Muscle of leg (tissue), 16 donors: ENCODE measurements around the gene TMEM182. TPM values are rescaled to one million over a fixed set of nuclear protein-coding genes. Genes with fewer than 3 reads are reported as not detected.
A peak's percentile ranks its signal among the peaks of the same experiment; 100 is the strongest.

Experiments
- DNase-seq: peaks from one replicate; pipeline ENCODE4 v3.0.0; 2013
- H3K27ac ChIP-seq: one replicate; pipeline ENCODE4 v1.5.1; 2013; ENCODE audit warnings: mild to moderate bottlenecking, low read length, control low read depth
- H3K27me3 ChIP-seq: one replicate; pipeline ENCODE4 v1.6.1; 2013; ENCODE audit warnings: low read length; ENCODE audit not compliant: control insufficient read depth, insufficient read depth
- H3K36me3 ChIP-seq: one replicate; pipeline ENCODE4 v1.6.1; 2013; ENCODE audit warnings: low read length; ENCODE audit not compliant: control insufficient read depth, insufficient read depth
- H3K4me1 ChIP-seq: one replicate; pipeline ENCODE4 v1.6.1; 2013; ENCODE audit warnings: low read length; ENCODE audit not compliant: control insufficient read depth, insufficient read depth
- H3K4me3 ChIP-seq: one replicate; pipeline ENCODE4 v1.5.1; 2013; ENCODE audit warnings: low read length, control low read depth
- H3K9me3 ChIP-seq: replicated peaks from 2 replicates; pipeline ENCODE4 v1.6.1; 2013; ENCODE audit warnings: low read depth, low read length; ENCODE audit not compliant: control insufficient read depth
- WGBS: methylation state at CpG from one replicate; pipeline ENCODE4 v1.1.5; 2013; ENCODE audit warnings: missing lambda C conversion rate; ENCODE audit not compliant: insufficient coverage; 5-methylcytosine and 5-hydroxymethylcytosine counted together
- long read RNA-seq, 11 donors: transcript quantifications; one replicate each; lab custom pipeline, GENCODE V29; 2026
- polyA plus RNA-seq, 8 donors: library from polyadenylated mRNA; unstranded; fragments of 120-200 nt; gene quantifications; one replicate each; pipeline versions ENCODE4 v1.2.1 to v1.2.3, GENCODE V29; 2013; ENCODE audit warnings: inconsistent platforms in 1 of 8, low replicate concordance in 1 of 8; ENCODE audit not compliant: insufficient read length in 8 of 8, insufficient read depth in 1 of 8
- total RNA-seq: library from RNA; stranded (reverse); fragments of 120-200 nt; gene quantifications from one replicate; pipeline ENCODE4 v1.2.4, GENCODE V29; 2013

TMEM182 gene
- total RNA-seq (111 TPM), polyA plus RNA-seq (100 to 1,000 TPM in 7 of 8 donors, 10 to 100 TPM in 1; 90.4 to 171 (median 132) TPM)
- long read RNA-seq, donor 1, transcript TMEM182-202 (5 exons, 3,112 nt): minor isoform, 11 of 101 reads
- long read RNA-seq, donor 1, transcript TMEM182-207 (2 exons, 1,804 nt): minor isoform, 29 of 101 reads
- long read RNA-seq, donor 1, transcript TMEM182-203 (5 exons, 3,593 nt): major isoform, 48 of 101 reads
- long read RNA-seq, donor 1, partial matches to known transcripts: 13 of 101 reads
- long read RNA-seq, donor 1, other reads (novel, unspliced or antisense): 0 of 101 reads
- long read RNA-seq, donor 2, partial matches to known transcripts: 0 of 5 reads
- long read RNA-seq, donor 2, other reads (novel, unspliced or antisense): 0 of 5 reads
- long read RNA-seq, donor 3, transcript TMEM182-202 (5 exons, 3,112 nt): minor isoform, 9 of 374 reads
- long read RNA-seq, donor 3, transcript TMEM182-207 (2 exons, 1,804 nt): minor isoform, 61 of 374 reads
- long read RNA-seq, donor 3, transcript TMEM182-203 (5 exons, 3,593 nt): major isoform, 187 of 374 reads
- long read RNA-seq, donor 3, partial matches to known transcripts: 89 of 374 reads
- long read RNA-seq, donor 3, other reads (novel, unspliced or antisense): 27 of 374 reads
- long read RNA-seq, donor 4, transcript TMEM182-203 (5 exons, 3,593 nt): major isoform, 36 of 93 reads
- long read RNA-seq, donor 4, transcript TMEM182-202 (5 exons, 3,112 nt): minor isoform, 5 of 93 reads
- long read RNA-seq, donor 4, transcript TMEM182-207 (2 exons, 1,804 nt): minor isoform, 25 of 93 reads
- long read RNA-seq, donor 4, partial matches to known transcripts: 27 of 93 reads
- long read RNA-seq, donor 4, other reads (novel, unspliced or antisense): 0 of 93 reads
- long read RNA-seq, donor 5, transcript TMEM182-203 (5 exons, 3,593 nt): major isoform, 142 of 300 reads
- long read RNA-seq, donor 5, transcript TMEM182-207 (2 exons, 1,804 nt): minor isoform, 58 of 300 reads
- long read RNA-seq, donor 5, transcript TMEM182-202 (5 exons, 3,112 nt): minor isoform, 14 of 300 reads
- long read RNA-seq, donor 5, partial matches to known transcripts: 62 of 300 reads
- long read RNA-seq, donor 5, other reads (novel, unspliced or antisense): 20 of 300 reads
- long read RNA-seq, donor 6, transcript TMEM182-207 (2 exons, 1,804 nt): minor isoform, 56 of 242 reads
- long read RNA-seq, donor 6, transcript TMEM182-202 (5 exons, 3,112 nt): minor isoform, 9 of 242 reads
- long read RNA-seq, donor 6, transcript TMEM182-203 (5 exons, 3,593 nt): major isoform, 145 of 242 reads
- long read RNA-seq, donor 6, partial matches to known transcripts: 21 of 242 reads
- long read RNA-seq, donor 6, other reads (novel, unspliced or antisense): 10 of 242 reads
- long read RNA-seq, donor 7, transcript TMEM182-202 (5 exons, 3,112 nt): minor isoform, 7 of 138 reads
- long read RNA-seq, donor 7, transcript TMEM182-207 (2 exons, 1,804 nt): minor isoform, 31 of 138 reads
- long read RNA-seq, donor 7, transcript TMEM182-203 (5 exons, 3,593 nt): major isoform, 75 of 138 reads
- long read RNA-seq, donor 7, partial matches to known transcripts: 18 of 138 reads
- long read RNA-seq, donor 7, other reads (novel, unspliced or antisense): 6 of 138 reads
- long read RNA-seq, donor 8, transcript TMEM182-207 (2 exons, 1,804 nt): minor isoform, 23 of 84 reads
- long read RNA-seq, donor 8, transcript TMEM182-203 (5 exons, 3,593 nt): major isoform, 40 of 84 reads
- long read RNA-seq, donor 8, partial matches to known transcripts: 16 of 84 reads
- long read RNA-seq, donor 8, other reads (novel, unspliced or antisense): 0 of 84 reads
- long read RNA-seq, donor 9, transcript TMEM182-207 (2 exons, 1,804 nt): minor isoform, 55 of 223 reads
- long read RNA-seq, donor 9, transcript TMEM182-203 (5 exons, 3,593 nt): major isoform, 72 of 223 reads
- long read RNA-seq, donor 9, partial matches to known transcripts: 85 of 223 reads
- long read RNA-seq, donor 9, other reads (novel, unspliced or antisense): 6 of 223 reads
- long read RNA-seq, donor 10, transcript TMEM182-203 (5 exons, 3,593 nt): major isoform, 105 of 334 reads
- long read RNA-seq, donor 10, transcript TMEM182-202 (5 exons, 3,112 nt): minor isoform, 12 of 334 reads
- long read RNA-seq, donor 10, transcript TMEM182-207 (2 exons, 1,804 nt): minor isoform, 64 of 334 reads
- long read RNA-seq, donor 10, partial matches to known transcripts: 131 of 334 reads
- long read RNA-seq, donor 10, other reads (novel, unspliced or antisense): 18 of 334 reads
- long read RNA-seq, donor 11, transcript TMEM182-202 (5 exons, 3,112 nt): minor isoform, 6 of 157 reads
- long read RNA-seq, donor 11, transcript TMEM182-203 (5 exons, 3,593 nt): major isoform, 75 of 157 reads
- long read RNA-seq, donor 11, transcript TMEM182-207 (2 exons, 1,804 nt): minor isoform, 39 of 157 reads
- long read RNA-seq, donor 11, partial matches to known transcripts: 30 of 157 reads
- long read RNA-seq, donor 11, other reads (novel, unspliced or antisense): 6 of 157 reads

GRCh38 chr2:102761763-102762162, at the start of gene TMEM182:
TMEM182 (plus strand) TSS chr2:102762031; CDS start chr2:102762218, 187 bp downstream.
- H3K27ac ChIP-seq: peak within 1 kb of the TSS; percentile 88
- WGBS: no CpG with 5 or more reads among the region's 4 CpGs
- DNase-seq: peak; percentile 83
- H3K36me3 ChIP-seq: peaks cover 8% of the 10 kb centered on the region
- H3K4me1 ChIP-seq: no peaks in the 10 kb centered on the region
- H3K4me3 ChIP-seq: peak within 1 kb of the TSS; percentile 32
- H3K27me3 ChIP-seq: no peaks in the 10 kb centered on the region
- H3K9me3 ChIP-seq: no peaks in the 10 kb centered on the region

GRCh38 chr2:102717308-102718018, 44.4 kb upstream of the TMEM182 start:
- WGBS: 75% methylated on average over 2 of the region's 5 CpGs
- H3K27me3 ChIP-seq: no peaks in the 10 kb centered on the region
- peaks cover 31% of the 10 kb centered on the region for H3K36me3 ChIP-seq
- no peaks in the 10 kb centered on the region for H3K4me1 ChIP-seq
- H3K4me3 ChIP-seq: no peak overlapping the region
- no peaks in the 10 kb centered on the region for H3K9me3 ChIP-seq
- DNase-seq: no peak
- no peak overlapping the region for H3K27ac ChIP-seq

- peaks cover 32% of the 10 kb centered on the region for H3K36me3 ChIP-seq
- H3K4me3 ChIP-seq: no peak overlapping the region
- DNase-seq: no peak
- H3K27me3 ChIP-seq: no peaks in the 10 kb centered on the region
- no peaks in the 10 kb centered on the region for H3K9me3 ChIP-seq
- H3K27ac ChIP-seq: no peak overlapping the region
- 96% methylated on average over 22 of the region's 26 CpGs for WGBS
- no peaks in the 10 kb centered on the region for H3K4me1 ChIP-seq
Measured at GRCh38 chr2:102718387-102719316, 43.2 kb upstream of the TMEM182 start.

GRCh38 chr2:102724016-102724490, 37.8 kb upstream of the TMEM182 start:
- H3K36me3 ChIP-seq: peaks cover 45% of the 10 kb centered on the region
- H3K27ac ChIP-seq: no peak overlapping the region
- no peak overlapping the region for H3K4me3 ChIP-seq
- no peaks in the 10 kb centered on the region for H3K9me3 ChIP-seq
- no peaks in the 10 kb centered on the region for H3K27me3 ChIP-seq
- 30% methylated on average over 3 of the region's 7 CpGs for WGBS
- peaks cover 9% of the 10 kb centered on the region for H3K4me1 ChIP-seq
- DNase-seq: no peak

GRCh38 chr2:102724553-102724952, 37.3 kb upstream of the TMEM182 start:
- H3K4me1 ChIP-seq: peaks cover 9% of the 10 kb centered on the region
- no peak for DNase-seq
- no peak overlapping the region for H3K27ac ChIP-seq
- no peaks in the 10 kb centered on the region for H3K27me3 ChIP-seq
- no peak overlapping the region for H3K4me3 ChIP-seq
- H3K9me3 ChIP-seq: no peaks in the 10 kb centered on the region
- 93% methylated on average over 7 of the region's 10 CpGs for WGBS
- H3K36me3 ChIP-seq: peaks cover 44% of the 10 kb centered on the region

- peak; percentile 31 for DNase-seq
- H3K36me3 ChIP-seq: peaks cover 44% of the 10 kb centered on the region
- no peak overlapping the region for H3K27ac ChIP-seq
Measured at GRCh38 chr2:102726128-102727087, 35.4 kb upstream of the TMEM182 start.

More at GRCh38 chr2:102726128-102727087, 35.4 kb upstream of the TMEM182 start:
- Histone ChIP-seq H3K4me3 (no peak overlapping the region), H3K4me1 (peaks cover 9% of the 10 kb centered on the region), H3K27me3 (no peaks in the 10 kb centered on the region), H3K9me3 (no peaks in the 10 kb centered on the region)
- WGBS: 58% methylated on average over 5 of the region's 15 CpGs
